ENCODE results near the gene PTPRN2.

DNA sequence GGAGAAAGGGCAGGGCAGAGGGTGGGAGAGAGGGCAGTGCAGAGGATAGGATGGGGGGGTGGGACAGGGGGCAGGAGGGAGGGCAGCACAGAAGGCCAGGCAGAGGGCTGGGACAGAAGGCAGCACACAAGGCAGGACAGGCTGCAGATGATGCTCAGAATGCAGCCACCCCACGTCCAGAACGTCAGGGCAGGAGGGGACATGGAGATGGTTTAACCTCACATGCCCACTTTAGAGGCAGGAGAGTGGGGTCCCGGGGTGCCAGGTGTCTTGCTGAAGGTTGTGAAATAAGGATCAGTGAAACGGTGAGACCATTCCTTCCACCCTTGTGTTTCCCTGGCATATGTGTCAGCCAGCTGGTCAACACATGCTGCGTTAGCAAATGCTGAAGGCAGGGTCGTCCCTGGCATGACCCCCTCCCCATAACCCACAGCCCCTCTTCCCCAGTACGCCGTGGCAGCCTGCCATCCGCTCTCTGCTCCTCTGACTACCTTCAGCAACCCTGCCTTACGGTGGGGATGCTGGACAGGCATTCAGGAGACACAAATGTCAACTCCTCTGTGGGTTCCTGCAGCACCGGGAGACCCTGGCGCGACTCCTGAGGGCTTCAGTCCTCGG is 658.7 kb downstream of the PTPRN2 start:
- TF ChIP-seq, protein P1, sequence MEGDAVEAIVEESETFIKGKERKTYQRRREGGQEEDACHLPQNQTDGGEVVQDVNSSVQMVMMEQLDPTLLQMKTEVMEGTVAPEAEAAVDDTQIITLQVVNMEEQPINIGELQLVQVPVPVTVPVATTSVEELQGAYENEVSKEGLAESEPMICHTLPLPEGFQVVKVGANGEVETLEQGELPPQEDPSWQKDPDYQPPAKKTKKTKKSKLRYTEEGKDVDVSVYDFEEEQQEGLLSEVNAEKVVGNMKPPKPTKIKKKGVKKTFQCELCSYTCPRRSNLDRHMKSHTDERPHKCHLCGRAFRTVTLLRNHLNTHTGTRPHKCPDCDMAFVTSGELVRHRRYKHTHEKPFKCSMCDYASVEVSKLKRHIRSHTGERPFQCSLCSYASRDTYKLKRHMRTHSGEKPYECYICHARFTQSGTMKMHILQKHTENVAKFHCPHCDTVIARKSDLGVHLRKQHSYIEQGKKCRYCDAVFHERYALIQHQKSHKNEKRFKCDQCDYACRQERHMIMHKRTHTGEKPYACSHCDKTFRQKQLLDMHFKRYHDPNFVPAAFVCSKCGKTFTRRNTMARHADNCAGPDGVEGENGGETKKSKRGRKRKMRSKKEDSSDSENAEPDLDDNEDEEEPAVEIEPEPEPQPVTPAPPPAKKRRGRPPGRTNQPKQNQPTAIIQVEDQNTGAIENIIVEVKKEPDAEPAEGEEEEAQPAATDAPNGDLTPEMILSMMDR (IDR thresholded peaks at IDR 0.05): no peak
- no peak for TF ChIP-seq POLR2A (IDR thresholded peaks at IDR 0.05)
- TF ChIP-seq POLR2AphosphoS5 (IDR thresholded peaks at IDR 0.05): no peak
- no peak for TF ChIP-seq EP300 (IDR thresholded peaks at IDR 0.05)

Measured in sigmoid colon (tissue), 4 donors.